K562 (cell line): ENCODE measurements around the gene CFAP97D2. TPM values are rescaled to one million over a fixed set of nuclear protein-coding genes. Genes with fewer than 3 reads are reported as not detected.

Source experiments
- ATAC-seq: fragments of 200-7000 bp; cut with Tn5 transposase; 3 replicates; pipeline ENCODE4 v1.9.1; 2020; ENCODE audit warnings: moderate library complexity
- BruUV-seq: library from RNA; stranded (reverse); fragments of 400-500 nt; replicated peaks from 2 replicates; lab custom pipeline; 2021; lab: Mats Ljungman, UMichigan
- CTCF ChIA-PET: fragments of 300-600 bp; formaldehyde crosslinking; extraction: SDS; loops from one replicate; lab custom pipeline; 2021; ENCODE audit warnings: low intra/inter-chr PET ratio; lab: Yijun Ruan, JAX
- POLR2A ChIA-PET: fragments of 300-600, 350-650 bp; sonication (Branson Sonifier 250); formaldehyde crosslinking; extraction: SDS; loops from one replicate; lab custom pipeline; 2021; ENCODE audit warnings: antibody characterized with exemption, inconsistent platforms; lab: Yijun Ruan, JAX
- DNase-seq, 4 experiments: peaks; one replicate each; pipeline versions ENCODE4 v3.0.0 to v3.0.0-alpha.2; 2011 to 2018; ENCODE audit warnings: low spot score in 3 of 4, mixed read lengths in 3 of 4; ENCODE audit errors: extremely low read depth in 1 of 4
- FAIRE-seq: peaks from 2 replicates; lab custom pipeline; 2011; peaks lifted over from hg19 to GRCh38; lab: Jason Lieb, UNC
- H2AFZ ChIP-seq: 2 replicates; pipeline ENCODE4 v1.6.0; 2011; ENCODE audit warnings: low read depth, low read length, control low read depth, inconsistent platforms
- H3K27ac ChIP-seq: fragments of 200-600 bp; 3 replicates; pipeline ENCODE4 v1.8.0; 2011; ENCODE audit warnings: low read depth, mild to moderate bottlenecking, control low read depth, inconsistent platforms, low read length, moderate library complexity, mixed read lengths; ENCODE audit errors: extremely low read depth
- H3K27me3 ChIP-seq, 2 experiments: fragments of 300-600 bp in 1 of 2; 2 replicates in 1 of 2; 3 replicates in 1 of 2; pipeline versions ENCODE4 v1.6.0 to v1.8.0; 2011; ENCODE audit warnings: inconsistent platforms in 2 of 2, low read length in 2 of 2, mild to moderate bottlenecking in 1 of 2, mixed read lengths in 1 of 2, moderate library complexity in 1 of 2; ENCODE audit not compliant: control insufficient read depth in 2 of 2, insufficient read depth in 2 of 2
- H3K36me3 ChIP-seq: fragments of 300-600 bp; 3 replicates; pipeline ENCODE4 v1.8.0; 2011; ENCODE audit warnings: mild to moderate bottlenecking, low read length, inconsistent platforms; ENCODE audit not compliant: control insufficient read depth, insufficient read depth
- H3K4me1 ChIP-seq, 2 experiments: fragments of 200-600 bp in 1 of 2; replicated peaks in 1 of 2; 2 replicates in 1 of 2; 3 replicates in 1 of 2; pipeline versions ENCODE4 v1.5.1 to v1.8.0; 2011; ENCODE audit warnings: inconsistent platforms in 2 of 2, low read length in 2 of 2, mild to moderate bottlenecking in 1 of 2, mixed read lengths in 1 of 2, moderate library complexity in 1 of 2; ENCODE audit not compliant: control insufficient read depth in 2 of 2, insufficient read depth in 2 of 2
- H3K4me2 ChIP-seq: 2 replicates; pipeline ENCODE4 v1.6.1; 2011; ENCODE audit warnings: low read length, control low read depth, inconsistent platforms, mixed read lengths; ENCODE audit not compliant: insufficient read depth
- H3K4me3 ChIP-seq: fragments of 200-600 bp; sonication (generic), shearing (Covaris generic); 2 replicates; pipeline ENCODE4 v1.5.1; 2016; ENCODE audit warnings: control low read depth, inconsistent platforms
- H3K79me2 ChIP-seq: fragments of 200-600 bp; 3 replicates; pipeline ENCODE4 v1.8.0; 2011; ENCODE audit warnings: low read length, inconsistent platforms; ENCODE audit not compliant: control insufficient read depth, insufficient read depth
- H3K9ac ChIP-seq, 2 experiments: 2 replicates each; pipeline versions ENCODE4 v1.6.0 to v1.6.1; 2011; ENCODE audit warnings: low read depth in 2 of 2, low read length in 2 of 2, control low read depth in 1 of 2, inconsistent platforms in 1 of 2, mild to moderate bottlenecking in 1 of 2, mixed read lengths in 1 of 2; ENCODE audit not compliant: insufficient read depth in 1 of 2
- H3K9me1 ChIP-seq: one replicate; pipeline ENCODE4 v1.6.0; 2011; ENCODE audit warnings: inconsistent platforms, mild to moderate bottlenecking, low read length, moderate library complexity; ENCODE audit not compliant: control insufficient read depth, insufficient read depth
- H3K9me3 ChIP-seq: replicated peaks from 2 replicates; pipeline ENCODE4 v1.5.1; 2011; ENCODE audit warnings: low read depth, low read length, inconsistent platforms; ENCODE audit not compliant: control insufficient read depth, insufficient read depth
- H4K20me1 ChIP-seq: replicated peaks from 2 replicates; pipeline ENCODE4 v1.6.1; 2011; ENCODE audit warnings: low read length, inconsistent platforms, mixed read lengths; ENCODE audit not compliant: control insufficient read depth, insufficient read depth
- ATF1 ChIP-seq, 2 experiments: fragments of 450-650 bp in 1 of 2; IDR thresholded peaks; 2 replicates each; pipeline ENCODE4 v1.6.1; 2016; ENCODE audit warnings: missing compliant biosample characterization in 1 of 2, missing genetic modification characterization in 1 of 2
- CCNT2 ChIP-seq: IDR thresholded peaks from 2 replicates; pipeline ENCODE4 v1.6.1; 2011; ENCODE audit warnings: borderline replicate concordance, low read depth, mild to moderate bottlenecking, moderate library complexity, mixed read lengths, low read length; ENCODE audit not compliant: insufficient read length; ENCODE audit errors: extremely low read depth
- COPS2 ChIP-seq: fragments of 450-650 bp; conservative IDR thresholded peaks from 2 replicates; pipeline ENCODE4 v1.6.1; 2016; ENCODE audit warnings: mild to moderate bottlenecking, moderate library complexity
- CREB5 ChIP-seq: fragments of 250-450 bp; sonication (Bioruptor Pico); IDR thresholded peaks from 2 replicates; pipeline ENCODE4 v1.5.0; 2020; ENCODE audit warnings: mild to moderate bottlenecking
- CSDE1 ChIP-seq, 2 experiments: fragments of 450-650 bp; IDR thresholded peaks; 2 replicates each; pipeline ENCODE4 v1.6.1; 2016; ENCODE audit warnings: mild to moderate bottlenecking in 1 of 2
- FOXJ3 ChIP-seq: sonication (generic); formaldehyde crosslinking; IDR thresholded peaks from 2 replicates; pipeline ENCODE4 v1.4.0; 2020; ENCODE audit warnings: mild to moderate bottlenecking, missing genetic modification reagents
- HCFC1 ChIP-seq: IDR thresholded peaks from 2 replicates; pipeline ENCODE4 v1.6.1; 2012; ENCODE audit warnings: low read depth, low read length, improper control_type of control experiment
- NFXL1 ChIP-seq: fragments of 450-650 bp; formaldehyde crosslinking; IDR thresholded peaks from 2 replicates; pipeline ENCODE4 v1.4.0; 2021; ENCODE audit warnings: mild to moderate bottlenecking
- RBM34 ChIP-seq: fragments of 200-400 bp; formaldehyde crosslinking; IDR thresholded peaks from 2 replicates; pipeline ENCODE4 v1.6.1; 2018; ENCODE audit warnings: low read length, borderline replicate concordance; ENCODE audit not compliant: insufficient read depth
- RERE ChIP-seq: sonication (generic); formaldehyde crosslinking; IDR thresholded peaks from 2 replicates; pipeline ENCODE4 v1.8.0; 2023; ENCODE audit warnings: missing genetic modification reagents, mild to moderate bottlenecking, borderline replicate concordance
- ZNF766 ChIP-seq: fragments of 200-800 bp; sonication (Bioruptor generic); conservative IDR thresholded peaks from 2 replicates; pipeline ENCODE4 v1.6.1; 2016; ENCODE audit warnings: missing genetic modification characterization, missing compliant biosample characterization
- WGBS: fragments of 100-300 bp; shearing (Covaris generic); methylation state at CpG from one replicate; pipeline ENCODE4 v1.1.6; 2016; ENCODE audit warnings: low coverage, mixed read lengths; ENCODE audit not compliant: insufficient coverage; ENCODE audit errors: missing lambda C conversion rate; 5-methylcytosine and 5-hydroxymethylcytosine counted together
- in situ Hi-C: fragments of 300-500 bp; cut with MboI; formaldehyde crosslinking; loops from 4 replicates; pipeline ENCODE4 v1.15.0; 2018; ENCODE audit warnings: inconsistent platforms, mixed read lengths
- intact Hi-C: fragments of 100-400 bp; cut with micrococcal nuclease; formaldehyde crosslinking; loops from 2 replicates; pipeline ENCODE4 v1.14.2; 2022
- polyA plus RNA-seq, 8 experiments: library from polyadenylated mRNA; depleted of rRNA in 4 of 8; stranded (reverse) in 5 of 8; unstranded in 3 of 8; fragments of >200 nt; fragmentation: Nextera tagmentation in 2 of 8; fragmentation: Illumina TruSeq in 1 of 8; extraction: Ambion mirVana in 2 of 8; extraction: Trizol in 1 of 8; gene quantifications; 2 replicates each; pipeline versions ENCODE4 v1.2.1 to v1.2.3, GENCODE V29; 2011 to 2014; ENCODE audit warnings: inconsistent platforms in 1 of 8, missing spikeins in 1 of 8
- total RNA-seq, 7 experiments: library from RNA; depleted of rRNA in 6 of 7; stranded (reverse); fragments of >200 nt in 6 of 7; fragmentation: Illumina TruSeq in 2 of 7; extraction: Trizol in 2 of 7; gene quantifications; 2 replicates each; pipeline versions ENCODE4 v1.2.1 to v1.2.3, GENCODE V29; 2011 to 2021; ENCODE audit warnings: low replicate concordance in 1 of 7

CFAP97D2 gene
- total and polyA plus RNA-seq, 9 of the 15 experiments (the other 6 are each of a cell fraction or from before 2014, with no cell fraction given), result not detected

- Histone ChIP-seq H3K27ac (no peak overlapping the region), H3K27me3 (no peaks in the 10 kb centered on the region), H3K9ac (no peak overlapping the region), H3K4me1 (peaks cover 0 to 4% of the 10 kb centered on the region in 2 experiments; a peak in 2 of 5 replicates), H3K36me3 (no peaks in the 10 kb centered on the region)
- no TSS peak for BruUV-seq
- no peak for ATAC-seq
- no peak for TF ChIP-seq RERE (CRISPR knock-in tag)
- no peak for TF ChIP-seq ATF1 (CRISPR knock-in tag; IDR thresholded peaks at IDR 0.05)
- TF ChIP-seq ATF1 (tag; IDR thresholded peaks at IDR 0.05), result no peak
- no peak for TF ChIP-seq CREB5 (CRISPR knock-in tag)
- TF ChIP-seq RBM34, result no peak
- no peak for TF ChIP-seq HCFC1
- TF ChIP-seq CSDE1 (IDR thresholded peaks at IDR 0.05), result no peak
- no peak for TF ChIP-seq ZNF766 (CRISPR knock-in tag)
- no peak for TF ChIP-seq NFXL1 (CRISPR knock-in tag)
- no peak for TF ChIP-seq COPS2
- TF ChIP-seq FOXJ3 (CRISPR knock-in tag), result no peak
- no peak for TF ChIP-seq CCNT2
- TF ChIP-seq, all 486 proteins: peak for 0
- WGBS, result 26% methylated on average over 10 of the region's 18 CpGs
- H3K9me3 ChIP-seq, result no peaks in the 10 kb centered on the region
- in situ Hi-C loops (no loop called here), intact Hi-C loops (no loop called here)
- DNase-seq, result no peak
- no peak overlapping the region for H3K4me2 ChIP-seq
- H2AFZ ChIP-seq, result no peak overlapping the region
- no peaks in the 10 kb centered on the region for H3K79me2 ChIP-seq
- H3K9me1 ChIP-seq, result no peaks in the 10 kb centered on the region
- no peak for FAIRE-seq
- CTCF ChIA-PET, result no interaction called here
- POLR2A ChIA-PET, result no interaction called here
- no peaks in the 10 kb centered on the region for H4K20me1 ChIP-seq
- H3K4me3 ChIP-seq, result no peak overlapping the region
These were observed 21.4 kb downstream of the CFAP97D2 start for GRCh38 chr13:114200399-114200911.
